AG20443 (cell line): ENCODE results near the gene ZNF384.

Source experiments
- DNase-seq: peaks from one replicate; pipeline ENCODE4 v3.0.0; 2012; ENCODE audit warnings: low spot score, mixed read lengths

The ZNF384 gene

GRCh38 chr12:6699259-6699988, 10.2 kb upstream of the ZNF384 start:
- DNase-seq = no peak

GRCh38 chr12:6698352-6699046, 9.3 kb upstream of the ZNF384 start:
- no peak for DNase-seq

GRCh38 chr12:6697584-6698351, 8.6 kb upstream of the ZNF384 start:
- DNase-seq = peak; percentile 82

GRCh38 chr12:6696690-6697583, 7.8 kb upstream of the ZNF384 start:
- no peak for DNase-seq

GRCh38 chr12:6695313-6696045, 6.3 kb upstream of the ZNF384 start:
- no peak for DNase-seq

GRCh38 chr12:6694701-6695100, 5.5 kb upstream of the ZNF384 start:
- no peak for DNase-seq

GRCh38 chr12:6693832-6694355, 4.7 kb upstream of the ZNF384 start:
- no peak for DNase-seq

- DNase-seq = no peak
Observed at GRCh38 chr12:6692888-6693287, 3.7 kb upstream of the ZNF384 start.

GRCh38 chr12:6691473-6691872, 2.3 kb upstream of the ZNF384 start:
- no peak for DNase-seq

GRCh38 chr12:6688543-6688998, 604 bp downstream of the ZNF384 start:
- DNase-seq = no peak

GRCh38 chr12:6685814-6686213, 3.4 kb downstream of the ZNF384 start:
- DNase-seq = no peak

GRCh38 chr12:6684609-6685008, 4.6 kb downstream of the ZNF384 start:
- DNase-seq = no peak

- no peak for DNase-seq
Observed at GRCh38 chr12:6676962-6677361, 12.2 kb downstream of the ZNF384 start.

- DNase-seq = no peak
Observed at GRCh38 chr12:6672143-6672542, 17.0 kb downstream of the ZNF384 start.

GRCh38 chr12:6667559-6668210, 21.5 kb downstream of the ZNF384 start:
- no peak for DNase-seq

- no peak for DNase-seq
Observed at GRCh38 chr12:6666211-6666610, 23.0 kb downstream of the ZNF384 start.

- no peak for DNase-seq
Observed at GRCh38 chr12:6664902-6665301, 24.3 kb downstream of the ZNF384 start.

GRCh38 chr12:6662906-6663742, 26.1 kb downstream of the ZNF384 start, which contains the start of gene ING4:
Gene ING4, minus strand, starts transcription at chr12:6663119. Its CDS starts 18 bp downstream, at chr12:6663101.
- peak; percentile 99 for DNase-seq

GRCh38 chr12:6662602-6662905, 26.6 kb downstream of the ZNF384 start:
- DNase-seq = peak; percentile 70
